Osteocyte (in vitro differentiated cells): ENCODE results near the gene STUB1. TPM values are rescaled to one million over a fixed set of nuclear protein-coding genes. Genes with fewer than 3 reads are reported as not detected.

Experiments
- DNase-seq: peaks from one replicate; pipeline ENCODE4 v3.0.0; 2021; ENCODE audit warnings: mixed read lengths; ENCODE audit not compliant: unreplicated experiment; ENCODE audit errors: extremely low spot score
- H3K27ac Mint-ChIP-seq: one replicate; pipeline ENCODE4 v1.8.0; 2021; ENCODE audit warnings: mild to moderate bottlenecking, mixed read lengths; ENCODE audit not compliant: unreplicated experiment
- H3K27me3 Mint-ChIP-seq: one replicate; pipeline ENCODE4 v1.8.0; 2021; ENCODE audit warnings: mixed read lengths; ENCODE audit not compliant: unreplicated experiment
- H3K36me3 Mint-ChIP-seq: one replicate; pipeline ENCODE4 v1.8.0; 2021; ENCODE audit warnings: mixed read lengths; ENCODE audit not compliant: unreplicated experiment
- H3K4me1 Mint-ChIP-seq: one replicate; pipeline ENCODE4 v1.8.0; 2021; ENCODE audit warnings: mixed read lengths; ENCODE audit not compliant: unreplicated experiment
- H3K4me3 Mint-ChIP-seq: one replicate; pipeline ENCODE4 v1.8.0; 2021; ENCODE audit warnings: mild to moderate bottlenecking, moderate library complexity, mixed read lengths; ENCODE audit not compliant: unreplicated experiment
- H3K9me3 Mint-ChIP-seq: one replicate; pipeline ENCODE4 v1.8.0; 2021; ENCODE audit warnings: mixed read lengths; ENCODE audit not compliant: unreplicated experiment
- CTCF ChIP-seq: fragments of 200-600 bp; sonication (generic); IDR thresholded peaks from 2 replicates; pipeline ENCODE4 v1.5.0; 2021; ENCODE audit warnings: antibody characterized with exemption, mild to moderate bottlenecking, moderate library complexity
- total RNA-seq: library from RNA; stranded (reverse); gene quantifications from 2 replicates; pipeline ENCODE4 v1.2.1, GENCODE V29; 2021

Gene STUB1
- total RNA-seq, 1 donor from 2014 or later: 109 TPM

DNA sequence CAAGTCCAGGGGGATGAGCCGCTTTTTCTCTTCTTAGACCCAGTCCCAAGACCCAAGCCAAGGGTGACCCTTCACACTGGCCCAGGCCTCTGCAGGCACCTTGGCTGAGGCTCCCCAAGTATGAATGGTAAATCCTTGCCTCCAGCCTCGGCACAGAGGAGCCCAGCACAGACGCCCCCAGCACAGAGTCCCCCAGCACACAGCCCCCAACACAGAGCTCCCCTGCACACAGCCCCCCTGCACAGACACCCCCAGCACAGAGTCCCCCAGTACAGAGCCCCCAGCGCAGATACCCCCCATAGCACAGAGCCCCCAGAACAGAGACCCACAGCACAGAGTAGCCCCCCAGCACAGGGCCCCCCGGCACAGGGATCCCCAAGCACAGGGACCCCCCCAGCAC, 39.6 kb upstream of the STUB1 start:
- Mint-ChIP-seq H3K9me3 (no peaks in the 10 kb centered on the region), H3K4me1 (peaks cover 10% of the 10 kb centered on the region), H3K27ac (no peak overlapping the region), H3K27me3 (no peaks in the 10 kb centered on the region), H3K4me3 (peak overlapping the region; percentile 26), H3K36me3 (no peaks in the 10 kb centered on the region)
- DNase-seq: no peak
- no peak for TF ChIP-seq CTCF

GRCh38 chr16:641326-642188, 38.7 kb upstream of the STUB1 start, which contains the start of gene MCRIP2:
TSS of gene MCRIP2 (plus strand) at chr16:641828. CDS start at chr16:641992, 164 bp downstream.
- Mint-ChIP-seq H3K4me3 (peak within 1 kb of the TSS; percentile 61), H3K9me3 (no peaks in the 10 kb centered on the region), H3K4me1 (peaks cover 14% of the 10 kb centered on the region), H3K36me3 (no peaks in the 10 kb centered on the region), H3K27ac (no peak within 1 kb of the TSS), H3K27me3 (no peaks in the 10 kb centered on the region)
- DNase-seq: no peak
- no peak for TF ChIP-seq CTCF

- Mint-ChIP-seq H3K27me3 (no peaks in the 10 kb centered on the region), H3K27ac (no peak overlapping the region), H3K4me3 (peak overlapping the region; percentile 61), H3K9me3 (no peaks in the 10 kb centered on the region), H3K36me3 (no peaks in the 10 kb centered on the region), H3K4me1 (peaks cover 14% of the 10 kb centered on the region)
- no peak for TF ChIP-seq CTCF
- no peak for DNase-seq
Observed at GRCh38 chr16:642189-643049, 37.8 kb upstream of the STUB1 start.

DNA sequence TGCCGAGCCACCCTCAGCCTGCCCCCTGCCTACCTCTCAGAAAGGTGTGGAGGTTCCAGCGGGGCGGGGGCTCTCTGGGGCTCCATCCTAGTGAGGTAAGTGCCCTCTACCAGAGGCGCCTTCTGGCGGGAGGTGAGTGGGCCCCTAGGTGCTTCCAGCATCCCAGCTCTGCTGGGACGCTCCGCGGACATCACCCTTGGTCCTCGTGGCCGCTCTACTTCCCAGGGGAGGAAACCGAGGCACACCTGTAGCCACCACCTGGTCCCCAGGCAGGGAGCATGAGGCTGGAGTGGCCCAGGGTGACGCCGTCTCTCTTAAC, 37.2 kb upstream of the STUB1 start:
- H3K27ac Mint-ChIP-seq: no peak overlapping the region
- TF ChIP-seq CTCF: no peak
- no peaks in the 10 kb centered on the region for H3K27me3 Mint-ChIP-seq
- no peaks in the 10 kb centered on the region for H3K36me3 Mint-ChIP-seq
- no peaks in the 10 kb centered on the region for H3K9me3 Mint-ChIP-seq
- H3K4me1 Mint-ChIP-seq: peaks cover 16% of the 10 kb centered on the region
- DNase-seq: no peak
- peak overlapping the region; percentile 61 for H3K4me3 Mint-ChIP-seq

DNA sequence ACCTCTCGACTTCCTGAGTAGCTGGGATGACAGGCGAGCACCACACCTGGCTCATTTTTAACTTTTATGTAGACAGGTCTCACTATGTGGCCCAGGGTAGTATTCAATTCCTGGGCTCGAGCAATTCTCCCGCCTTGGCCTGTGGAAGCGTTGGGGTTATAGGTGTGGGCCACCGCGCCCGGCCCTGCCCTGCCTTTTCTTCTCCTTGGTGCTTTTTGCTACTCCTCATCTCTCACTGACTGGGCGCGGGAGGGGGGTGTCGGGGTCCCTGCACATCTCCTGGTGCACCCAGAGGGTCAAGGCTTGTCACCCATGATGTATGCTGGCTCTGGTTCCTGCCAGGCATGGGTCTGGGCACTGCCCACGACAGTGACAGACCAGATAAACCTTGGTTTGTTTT, 35.7 kb upstream of the STUB1 start:
- H3K36me3 Mint-ChIP-seq: no peaks in the 10 kb centered on the region
- peaks cover 23% of the 10 kb centered on the region for H3K4me1 Mint-ChIP-seq
- no peaks in the 10 kb centered on the region for H3K9me3 Mint-ChIP-seq
- peak overlapping the region; percentile 54 for H3K4me3 Mint-ChIP-seq
- no peak for TF ChIP-seq CTCF
- no peak overlapping the region for H3K27ac Mint-ChIP-seq
- H3K27me3 Mint-ChIP-seq: no peaks in the 10 kb centered on the region
- no peak for DNase-seq
